HepG2 (cell line): ENCODE measurements around the gene SENP5. TPM values are rescaled to one million over a fixed set of nuclear protein-coding genes. Genes with fewer than 3 reads are reported as not detected.

Experiments used
- ATAC-seq: fragments of 200-7000 bp; cut with Tn5 transposase; 3 replicates; pipeline ENCODE4 v1.9.1; 2020; ENCODE audit warnings: mild to moderate bottlenecking, moderate library complexity
- BruUV-seq: library from RNA; stranded (reverse); fragments of 400-500 nt; replicated peaks from 2 replicates; lab custom pipeline; 2021; lab: Mats Ljungman, UMichigan
- CTCF ChIA-PET: fragments of 300-600 bp; formaldehyde crosslinking; extraction: SDS; loops from one replicate; lab custom pipeline; 2021; ENCODE audit warnings: low total read pairs, inconsistent platforms, low intra/inter-chr PET ratio; lab: Yijun Ruan, JAX
- POLR2A ChIA-PET: fragments of 350-600 bp; sonication (Branson Sonifier 250); formaldehyde crosslinking; loops from one replicate; lab custom pipeline; 2020; ENCODE audit warnings: antibody characterized with exemption, inconsistent platforms; lab: Yijun Ruan, JAX
- DNase-seq: peaks from one replicate; pipeline ENCODE4 v3.0.0-alpha.2; 2015; ENCODE audit warnings: low spot score
- FAIRE-seq: peaks from 3 replicates; lab custom pipeline; 2011; peaks lifted over from hg19 to GRCh38; lab: Jason Lieb, UNC
- H2AFZ ChIP-seq: one replicate; pipeline ENCODE4 v1.6.1; 2011; ENCODE audit warnings: low read length, inconsistent platforms
- H3K27ac ChIP-seq: fragments of 300-600 bp; 3 replicates; pipeline ENCODE4 v1.8.0; 2011; ENCODE audit warnings: mixed run types, mild to moderate bottlenecking, mixed read lengths, low read length, inconsistent platforms; ENCODE audit not compliant: insufficient read depth; ENCODE audit errors: extremely low read length
- H3K27me3 ChIP-seq, 2 experiments: fragments of 200-600 bp in 1 of 2; 2 replicates in 1 of 2; 3 replicates in 1 of 2; pipeline versions ENCODE4 v1.6.0 to v1.8.0; 2011; ENCODE audit warnings: low read length in 2 of 2, mild to moderate bottlenecking in 2 of 2, moderate library complexity in 2 of 2, inconsistent platforms in 1 of 2; ENCODE audit not compliant: insufficient read depth in 2 of 2, control insufficient read depth in 1 of 2
- H3K36me3 ChIP-seq, 2 experiments: fragments of 200-600 bp in 1 of 2; replicated peaks in 1 of 2; 2 replicates in 1 of 2; 3 replicates in 1 of 2; pipeline versions ENCODE4 v1.5.1 to v1.8.0; 2011; ENCODE audit warnings: low read length in 2 of 2, inconsistent platforms in 1 of 2; ENCODE audit not compliant: insufficient read depth in 2 of 2, control insufficient read depth in 1 of 2
- H3K4me1 ChIP-seq: 2 replicates; pipeline ENCODE4 v1.5.1; 2012; ENCODE audit warnings: low read length, inconsistent platforms; ENCODE audit not compliant: insufficient read depth
- H3K4me2 ChIP-seq: 2 replicates; pipeline ENCODE4 v1.6.0; 2011; ENCODE audit warnings: low read depth, low read length, inconsistent platforms
- H3K4me3 ChIP-seq, 3 experiments: fragments of 200-600 bp in 1 of 3; sonication (generic), shearing (Covaris generic) in 1 of 3; replicated peaks in 1 of 3; 2 replicates each; pipeline ENCODE4 v1.5.1; 2011 to 2016; ENCODE audit warnings: low read length in 3 of 3, inconsistent platforms in 2 of 3, low read depth in 2 of 3, mild to moderate bottlenecking in 2 of 3, control low read depth in 1 of 3, mixed read lengths in 1 of 3; ENCODE audit not compliant: insufficient read depth in 1 of 3
- H3K79me2 ChIP-seq: one replicate; pipeline ENCODE4 v1.6.1; 2011; ENCODE audit warnings: low read length, inconsistent platforms; ENCODE audit not compliant: insufficient read depth
- H3K9ac ChIP-seq: 2 replicates; pipeline ENCODE4 v1.6.0; 2011; ENCODE audit warnings: mild to moderate bottlenecking, low read depth, low read length, inconsistent platforms; ENCODE audit not compliant: insufficient read depth
- H3K9me3 ChIP-seq: 2 replicates; pipeline ENCODE4 v1.5.1; 2012; ENCODE audit warnings: mild to moderate bottlenecking, low read length
- H4K20me1 ChIP-seq: 2 replicates; pipeline ENCODE4 v1.6.0; 2011; ENCODE audit warnings: inconsistent platforms, mild to moderate bottlenecking, low read length, moderate library complexity; ENCODE audit not compliant: insufficient read depth
- ADNP ChIP-seq: sonication (generic); formaldehyde crosslinking; IDR thresholded peaks from 2 replicates; pipeline ENCODE4 v1.4.0; 2020; ENCODE audit warnings: missing genetic modification reagents
- ARNT ChIP-seq: fragments of 450-650 bp; IDR thresholded peaks from 2 replicates; pipeline ENCODE4 v1.6.1; 2017
- ATF3 ChIP-seq: sonication (generic); formaldehyde crosslinking; IDR thresholded peaks from 2 replicates; pipeline ENCODE4 v1.4.0; 2020; ENCODE audit warnings: missing genetic modification reagents
- HCFC1 ChIP-seq: fragments of 150-350 bp; IDR thresholded peaks from 2 replicates; pipeline ENCODE4 v1.6.1; 2014; ENCODE audit warnings: low read depth, low read length
- HHEX ChIP-seq: IDR thresholded peaks from 2 replicates; pipeline ENCODE4 v1.6.1; 2016; ENCODE audit warnings: control low read depth
- HOXD1 ChIP-seq: sonication (generic); formaldehyde crosslinking; IDR thresholded peaks from 2 replicates; pipeline ENCODE4 v1.5.0; 2020; ENCODE audit warnings: missing genetic modification reagents
- MXD4 ChIP-seq: IDR thresholded peaks from 2 replicates; pipeline ENCODE4 v1.6.1; 2016; ENCODE audit warnings: mild to moderate bottlenecking, missing biosample characterization, missing genetic modification reagents
- SMYD3 ChIP-seq: sonication (generic); formaldehyde crosslinking; IDR thresholded peaks from 2 replicates; pipeline ENCODE4 v1.8.1; 2023; ENCODE audit warnings: mild to moderate bottlenecking, missing genetic modification reagents
- SP1 ChIP-seq, 2 experiments: fragments of 450-650 bp in 1 of 2; sonication (generic) in 1 of 2; formaldehyde crosslinking in 1 of 2; IDR thresholded peaks; 2 replicates each; pipeline versions ENCODE4 v1.4.0 to v1.6.1; 2016 to 2020; ENCODE audit warnings: missing genetic modification reagents in 1 of 2
- TEF ChIP-seq: sonication (generic); formaldehyde crosslinking; IDR thresholded peaks from 2 replicates; pipeline ENCODE4 v1.5.0; 2020; ENCODE audit warnings: missing genetic modification reagents
- ZKSCAN5 ChIP-seq: sonication (generic); formaldehyde crosslinking; IDR thresholded peaks from 2 replicates; pipeline ENCODE4 v1.5.1; 2020; ENCODE audit warnings: mild to moderate bottlenecking, missing genetic modification reagents
- ZNF235 ChIP-seq: sonication (generic); formaldehyde crosslinking; IDR thresholded peaks from 2 replicates; pipeline ENCODE4 v1.8.1; 2023; ENCODE audit warnings: mild to moderate bottlenecking, missing genetic modification reagents, borderline replicate concordance
- ZNF446 ChIP-seq: sonication (generic); formaldehyde crosslinking; IDR thresholded peaks from 2 replicates; pipeline ENCODE4 v1.5.0; 2020; ENCODE audit warnings: mild to moderate bottlenecking, missing genetic modification reagents
- ZNF460 ChIP-seq: sonication (generic); formaldehyde crosslinking; IDR thresholded peaks from 2 replicates; pipeline ENCODE4 v1.5.1; 2020; ENCODE audit warnings: missing genetic modification reagents, mild to moderate bottlenecking, borderline replicate concordance
- ZNF614 ChIP-seq: IDR thresholded peaks from 2 replicates; pipeline ENCODE4 v1.6.1; 2018; ENCODE audit warnings: missing biosample characterization, missing genetic modification reagents, inconsistent platforms, borderline replicate concordance
- ZNF766 ChIP-seq: sonication (generic); formaldehyde crosslinking; IDR thresholded peaks from 2 replicates; pipeline ENCODE4 v1.5.0; 2020; ENCODE audit warnings: missing genetic modification reagents, borderline replicate concordance
- WGBS: methylation state at CpG from one replicate; pipeline ENCODE4 v1.1.6; 2017; ENCODE audit warnings: low lambda C conversion rate; 5-methylcytosine and 5-hydroxymethylcytosine counted together
- in situ Hi-C: cut with HindIII; loops from 2 replicates; pipeline ENCODE4 v1.10.0; 2017; ENCODE audit warnings: low pct_unique_long_range_greater_than_20kb; ENCODE audit not compliant: extremely low pct_ligation_motif_present
- intact Hi-C: fragments of 100-400 bp; cut with micrococcal nuclease; formaldehyde crosslinking; loops from one replicate; pipeline ENCODE4 v1.10.0; 2022; ENCODE audit not compliant: unreplicated experiment
- polyA plus RNA-seq, 8 experiments: library from polyadenylated mRNA; depleted of rRNA in 3 of 8; stranded (reverse) in 7 of 8; unstranded in 1 of 8; fragments of >200 nt; fragmentation: Illumina TruSeq in 4 of 8; extraction: Trizol in 4 of 8; gene quantifications; 2 replicates each; pipeline versions ENCODE4 v1.2.1 to v1.2.3, GENCODE V29; 2011 to 2016; ENCODE audit warnings: low read depth in 4 of 8, missing spikeins in 1 of 8, mixed read lengths in 1 of 8; ENCODE audit not compliant: insufficient read depth in 1 of 8
- total RNA-seq, 5 experiments: library from RNA; depleted of rRNA; stranded (reverse); fragments of >200 nt; fragmentation: Illumina TruSeq; extraction: Trizol; gene quantifications; 2 replicates each; pipeline ENCODE4 v1.2.3, GENCODE V29; 2016; ENCODE audit warnings: low read depth in 1 of 5

Gene SENP5
- total and polyA plus RNA-seq, 2 of the 13 experiments (the other 11 are each of a cell fraction or from before 2014, with no cell fraction given), result 17.6 to 30.9 TPM

GRCh38 chr3:196974661-196975060 lies 106.9 kb downstream of the SENP5 start:
- no peak for ATAC-seq
- CTCF ChIA-PET, result no interaction called here
- in situ Hi-C loops (loop anchor here (5.0 to 25.0 kb wide), 2 partner anchors 58 to 538 kb away; no protein-coding TSS in a partner anchor), intact Hi-C loops (loop anchor here (10.0 kb wide), 1 partner anchor 210 kb away; no protein-coding TSS in a partner anchor)
- Histone ChIP-seq H3K27me3 (no peaks in the 10 kb centered on the region), H3K79me2 (no peaks in the 10 kb centered on the region), H3K36me3 (no peaks in the 10 kb centered on the region), H3K4me1 (peaks cover 51% of the 10 kb centered on the region), H4K20me1 (no peaks in the 10 kb centered on the region), H3K4me3 (no peak overlapping the region), H3K27ac (no peak overlapping the region), H2AFZ (no peak overlapping the region), H3K9ac (no peak overlapping the region), H3K9me3 (no peaks in the 10 kb centered on the region), H3K4me2 (no peak overlapping the region)
- no TSS peak for BruUV-seq
- POLR2A ChIA-PET, result no interaction called here
- no peak for FAIRE-seq
- no peak for DNase-seq
- TF ChIP-seq SMYD3 (CRISPR knock-in tag), result no peak
- no peak for TF ChIP-seq SP1 (IDR thresholded peaks at IDR 0.05)
- TF ChIP-seq SP1 (CRISPR knock-in tag; IDR thresholded peaks at IDR 0.05), result no peak
- TF ChIP-seq HCFC1, result no peak
- TF ChIP-seq ATF3 (CRISPR knock-in tag), result no peak
- no peak for TF ChIP-seq ARNT
- no peak for TF ChIP-seq HHEX (CRISPR knock-in tag)
- no peak for TF ChIP-seq ZNF614 (CRISPR knock-in tag)
- TF ChIP-seq ADNP (CRISPR knock-in tag), result no peak
- no peak for TF ChIP-seq HOXD1 (CRISPR knock-in tag)
- no peak for TF ChIP-seq ZNF235 (CRISPR knock-in tag)
- TF ChIP-seq ZNF460 (CRISPR knock-in tag), result no peak
- no peak for TF ChIP-seq ZNF766 (CRISPR knock-in tag)
- TF ChIP-seq ZKSCAN5 (CRISPR knock-in tag), result no peak
- TF ChIP-seq ZNF446, result no peak
- no peak for TF ChIP-seq TEF (CRISPR knock-in tag)
- TF ChIP-seq MXD4, result no peak
- 93% methylated on average over 5 of the region's 5 CpGs for WGBS
